ENCODE measurements around the gene ERBB4.

The ERBB4 gene

DNA sequence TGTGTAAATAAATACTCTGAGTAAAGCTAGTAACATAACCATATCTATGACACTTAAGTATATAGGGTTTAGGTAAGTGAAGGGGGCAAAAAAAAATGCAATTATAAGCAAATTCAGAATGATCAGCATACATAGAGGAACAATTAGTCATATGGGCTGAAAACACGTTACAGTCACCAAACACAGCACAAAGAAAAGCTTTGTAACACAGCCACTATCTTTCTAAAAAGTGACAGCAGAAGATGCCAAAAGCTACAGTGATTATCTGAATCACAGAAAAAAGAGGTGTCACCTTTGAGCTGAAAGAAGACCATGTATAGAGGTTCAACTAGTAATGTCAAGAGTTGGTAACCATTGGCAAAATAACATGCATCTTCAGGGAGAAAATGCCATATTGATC lies 115.5 kb downstream of the ERBB4 start:
- Mint-ChIP-seq H3K27ac (no peak overlapping the region), H3K9me3 (no peaks in the 10 kb centered on the region), H3K27me3 (no peaks in the 10 kb centered on the region), H3K36me3 (no peaks in the 10 kb centered on the region), H3K4me3 (no peak overlapping the region), H3K4me1 (no peaks in the 10 kb centered on the region)

DNA sequence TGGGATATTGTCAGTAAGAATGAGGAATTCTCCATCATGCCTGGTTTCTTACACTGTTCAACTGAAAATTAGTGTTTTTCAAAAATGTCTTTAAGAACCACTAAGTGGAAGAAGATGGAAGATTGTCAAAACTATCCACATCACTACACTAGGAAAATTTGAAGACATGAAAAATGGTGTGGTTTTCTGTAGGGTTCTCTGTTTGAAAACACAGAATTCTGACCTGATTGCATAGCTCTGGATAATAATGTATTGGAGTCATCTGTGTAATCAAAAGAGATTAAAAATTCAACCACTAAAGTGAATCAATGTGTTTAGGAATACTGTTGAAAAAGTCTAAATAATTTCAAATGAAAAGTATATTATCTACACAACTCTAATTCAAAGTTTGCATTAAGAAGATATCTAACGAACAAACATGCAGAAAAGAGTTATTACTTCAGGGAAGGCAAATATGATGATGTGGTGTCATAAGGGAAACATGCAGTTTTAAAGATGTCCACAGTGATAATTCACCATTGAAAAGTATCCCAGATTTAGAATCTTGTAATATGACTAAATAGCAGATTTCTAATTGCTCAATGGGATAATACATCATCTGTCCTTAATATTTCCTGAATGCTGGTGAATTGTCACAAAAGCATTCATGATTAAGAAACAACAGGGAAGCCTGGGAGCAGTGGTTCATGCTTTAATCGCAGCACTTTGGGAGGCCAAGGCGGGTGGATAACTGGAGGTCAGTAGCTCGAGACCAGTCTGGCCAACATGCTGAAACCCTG lies 116.9 kb downstream of the ERBB4 start:
- Mint-ChIP-seq H3K27ac (no peak overlapping the region), H3K9me3 (no peaks in the 10 kb centered on the region), H3K36me3 (no peaks in the 10 kb centered on the region), H3K4me3 (no peak overlapping the region), H3K27me3 (no peaks in the 10 kb centered on the region), H3K4me1 (no peaks in the 10 kb centered on the region)

DNA sequence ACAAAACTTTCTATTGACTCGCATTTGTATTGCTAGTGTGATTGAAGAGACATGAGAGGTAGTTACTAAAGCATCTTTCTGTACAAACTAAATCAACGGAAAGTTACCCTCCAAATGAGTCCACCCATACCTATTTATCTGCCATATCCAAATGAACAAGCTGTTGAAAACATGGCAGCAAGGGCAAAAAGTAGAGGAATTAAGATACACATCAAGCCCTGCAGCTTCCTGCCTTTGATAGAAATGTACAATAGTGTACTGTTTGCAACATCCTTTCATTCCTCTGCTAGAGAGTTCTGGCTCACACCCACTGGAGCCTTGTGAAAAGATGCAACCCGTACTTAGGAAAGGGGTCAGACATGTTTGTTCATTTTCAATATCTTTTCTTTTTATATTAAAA lies 122.5 kb downstream of the ERBB4 start:
- H3K27me3 Mint-ChIP-seq, result no peaks in the 10 kb centered on the region
- H3K36me3 Mint-ChIP-seq, result no peaks in the 10 kb centered on the region
- H3K4me3 Mint-ChIP-seq, result no peak overlapping the region
- no peak overlapping the region for H3K27ac Mint-ChIP-seq
- no peaks in the 10 kb centered on the region for H3K4me1 Mint-ChIP-seq
- H3K9me3 Mint-ChIP-seq, result no peaks in the 10 kb centered on the region

DNA sequence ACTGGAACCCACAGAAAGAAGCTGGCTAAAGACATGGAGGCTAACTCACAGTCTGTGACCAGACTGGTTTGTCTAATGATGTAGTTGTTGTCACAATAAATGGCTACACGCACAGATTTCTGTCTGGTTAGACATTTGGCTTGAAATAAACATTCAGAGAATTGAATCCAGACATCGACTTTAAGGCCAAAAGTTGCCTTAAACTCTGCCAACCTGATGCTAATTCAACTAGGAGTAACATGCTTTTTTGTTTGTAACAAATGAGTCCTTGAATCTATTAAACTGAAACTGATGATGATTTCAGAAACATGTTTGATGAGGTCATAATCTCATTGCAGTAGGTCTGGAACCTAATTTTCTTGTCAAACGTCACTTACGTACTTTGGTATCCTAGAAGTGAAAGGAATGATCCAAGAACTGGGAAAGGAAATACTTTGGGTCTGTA lies 123.8 kb downstream of the ERBB4 start:
- Mint-ChIP-seq H3K36me3 (no peaks in the 10 kb centered on the region), H3K4me1 (no peaks in the 10 kb centered on the region), H3K4me3 (no peak overlapping the region), H3K27me3 (no peaks in the 10 kb centered on the region), H3K27ac (no peak overlapping the region), H3K9me3 (no peaks in the 10 kb centered on the region)

DNA sequence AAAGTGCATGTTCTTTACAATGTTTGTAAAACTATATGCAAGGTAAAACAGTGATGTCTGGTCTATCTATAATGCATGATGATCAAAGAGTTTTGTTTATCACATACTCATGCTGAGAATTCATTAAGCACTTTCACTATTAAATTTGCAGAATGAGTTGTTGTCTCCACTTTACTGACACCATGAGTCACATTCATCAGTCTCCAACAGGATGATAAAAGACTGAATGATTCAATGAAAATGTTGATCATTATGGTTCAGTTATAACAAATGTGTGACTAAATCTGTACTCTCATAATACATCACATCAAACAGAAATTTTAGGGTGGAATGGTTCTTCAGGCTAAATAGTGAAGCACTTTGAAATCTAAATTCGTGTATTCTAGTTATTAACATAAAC lies 129.0 kb downstream of the ERBB4 start:
- Mint-ChIP-seq H3K36me3 (no peaks in the 10 kb centered on the region), H3K27ac (no peak overlapping the region), H3K27me3 (no peaks in the 10 kb centered on the region), H3K4me1 (no peaks in the 10 kb centered on the region), H3K4me3 (no peak overlapping the region), H3K9me3 (no peaks in the 10 kb centered on the region)

DNA sequence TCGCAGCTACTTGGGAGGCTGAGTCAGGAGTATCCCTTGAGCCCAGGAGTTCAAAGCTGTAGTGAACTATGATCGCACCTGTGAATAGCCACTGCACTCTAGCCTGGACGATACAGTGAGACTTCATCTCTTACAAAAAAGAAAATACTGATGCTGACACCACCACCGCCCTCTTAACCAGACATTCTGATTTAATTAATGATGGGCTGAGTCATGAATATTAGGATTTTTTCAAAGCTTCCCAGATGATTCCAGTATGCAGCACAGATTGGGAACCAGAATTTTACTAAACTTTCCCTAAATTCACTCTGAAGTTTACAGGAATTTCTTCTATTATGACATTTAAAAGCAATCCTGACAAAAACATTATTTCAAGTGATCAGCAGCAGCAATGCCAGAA lies 130.1 kb downstream of the ERBB4 start:
- no peaks in the 10 kb centered on the region for H3K36me3 Mint-ChIP-seq

DNA sequence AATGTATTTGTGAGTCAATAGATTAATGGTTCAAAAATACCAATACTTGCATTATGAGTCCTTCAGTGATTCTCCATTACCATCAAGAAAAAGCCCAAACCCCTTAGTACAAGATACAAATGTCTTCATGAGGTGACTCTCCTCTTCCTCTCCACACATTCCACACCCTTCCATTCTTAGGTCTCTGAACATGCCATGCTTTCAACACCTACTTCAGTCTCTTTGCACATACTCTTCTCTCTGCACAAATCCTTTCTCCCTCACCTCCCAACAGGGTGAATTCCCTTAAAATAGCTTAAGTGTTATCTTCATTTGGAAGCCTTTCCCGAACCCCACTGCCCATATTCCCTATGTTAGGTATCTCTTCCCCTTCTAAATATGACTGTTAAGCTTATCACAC lies 131.9 kb downstream of the ERBB4 start:
- Mint-ChIP-seq H3K4me3 (no peak overlapping the region), H3K9me3 (no peaks in the 10 kb centered on the region), H3K4me1 (no peaks in the 10 kb centered on the region), H3K27ac (no peak overlapping the region), H3K27me3 (no peaks in the 10 kb centered on the region), H3K36me3 (no peaks in the 10 kb centered on the region)

More for the DNA sequence above, 130.1 kb downstream of the ERBB4 start:
- H3K27me3 Mint-ChIP-seq, result no peaks in the 10 kb centered on the region
- H3K4me1 Mint-ChIP-seq, result no peaks in the 10 kb centered on the region
- H3K4me3 Mint-ChIP-seq, result no peak overlapping the region
- H3K9me3 Mint-ChIP-seq, result no peaks in the 10 kb centered on the region
- no peak overlapping the region for H3K27ac Mint-ChIP-seq

DNA sequence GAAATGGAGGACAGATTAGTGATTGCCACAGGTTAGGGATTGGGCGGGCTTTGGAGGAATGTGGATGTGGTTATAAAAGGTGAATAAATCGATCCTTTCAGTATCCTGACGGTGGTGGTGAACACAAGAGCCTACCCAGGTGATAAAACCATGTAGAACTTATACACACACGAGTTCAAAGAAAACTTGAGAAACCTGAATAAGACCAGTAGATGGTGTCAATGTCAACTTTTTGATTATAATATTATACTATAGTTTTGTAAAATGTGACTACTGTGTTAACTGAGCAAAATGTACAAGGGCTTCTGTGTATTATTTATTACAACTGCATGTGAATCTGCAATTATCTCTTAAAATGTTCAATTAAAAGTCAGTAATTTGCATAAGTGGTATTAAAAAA lies 136.3 kb downstream of the ERBB4 start:
- Mint-ChIP-seq H3K9me3 (no peaks in the 10 kb centered on the region), H3K4me1 (no peaks in the 10 kb centered on the region), H3K27ac (no peak overlapping the region), H3K27me3 (no peaks in the 10 kb centered on the region), H3K36me3 (no peaks in the 10 kb centered on the region), H3K4me3 (no peak overlapping the region)

DNA sequence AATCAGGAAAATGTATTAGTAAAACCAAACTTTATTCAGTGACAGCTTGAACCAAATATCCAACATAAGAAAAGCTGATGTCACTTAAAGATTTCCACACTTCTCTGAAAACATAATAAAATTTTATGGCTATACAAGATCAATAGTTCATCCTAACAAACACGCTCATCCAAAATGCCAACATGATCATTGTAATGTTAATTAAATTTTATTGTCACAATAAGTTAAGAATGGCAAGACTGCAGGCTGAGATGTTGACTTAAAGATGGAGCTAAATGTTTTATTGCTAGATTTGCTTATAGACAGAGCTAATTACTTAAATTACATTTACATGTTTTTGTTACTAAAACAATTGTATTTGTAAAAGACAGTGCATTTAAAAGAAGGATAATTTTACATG lies 140.3 kb downstream of the ERBB4 start:
- no peaks in the 10 kb centered on the region for H3K27me3 Mint-ChIP-seq
- no peaks in the 10 kb centered on the region for H3K36me3 Mint-ChIP-seq
- H3K9me3 Mint-ChIP-seq, result no peaks in the 10 kb centered on the region
- H3K4me3 Mint-ChIP-seq, result no peak overlapping the region
- H3K4me1 Mint-ChIP-seq, result no peaks in the 10 kb centered on the region
- no peak overlapping the region for H3K27ac Mint-ChIP-seq

DNA sequence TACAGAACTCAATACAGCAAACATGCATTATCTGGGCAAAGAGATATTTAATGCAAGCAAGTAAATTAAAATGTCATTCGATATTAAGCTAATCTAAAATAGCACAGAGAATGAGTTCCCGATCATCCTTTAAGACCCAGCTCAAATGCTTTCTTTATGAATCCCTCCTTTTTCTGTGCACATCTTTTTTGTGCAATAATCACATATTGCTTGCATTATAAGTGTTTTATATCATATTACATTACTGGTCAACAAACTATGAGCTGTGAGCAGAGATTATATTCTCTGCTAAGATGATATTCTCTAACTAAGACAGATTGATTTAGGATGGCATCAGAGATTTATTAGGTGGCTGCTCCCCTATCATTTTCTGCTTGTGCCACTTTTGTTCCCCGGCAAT lies 146.1 kb downstream of the ERBB4 start:
- no peak overlapping the region for H3K4me3 Mint-ChIP-seq
- no peaks in the 10 kb centered on the region for H3K36me3 Mint-ChIP-seq
- no peaks in the 10 kb centered on the region for H3K9me3 Mint-ChIP-seq
- H3K27me3 Mint-ChIP-seq, result no peaks in the 10 kb centered on the region
- no peak overlapping the region for H3K27ac Mint-ChIP-seq
- H3K4me1 Mint-ChIP-seq, result no peaks in the 10 kb centered on the region

DNA sequence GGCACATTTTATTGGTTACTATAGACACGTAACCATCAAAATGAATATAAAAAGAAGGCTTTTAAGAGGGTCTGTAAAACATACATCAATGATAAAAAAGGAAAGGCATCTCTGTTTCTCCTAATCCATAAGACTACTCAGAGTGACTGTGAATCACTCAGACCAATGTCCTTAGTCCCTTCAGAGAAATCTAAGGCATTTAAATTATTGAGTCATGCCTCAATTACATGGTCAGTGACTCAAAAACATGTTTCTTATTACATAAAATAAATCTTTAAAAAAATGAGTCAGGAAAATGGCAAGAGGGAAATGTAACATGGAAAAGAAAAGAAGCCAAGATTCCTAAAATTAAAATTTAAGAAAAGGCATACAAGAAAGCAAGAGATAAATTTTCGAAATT lies 146.6 kb downstream of the ERBB4 start:
- no peak overlapping the region for H3K4me3 Mint-ChIP-seq
- H3K4me1 Mint-ChIP-seq, result no peaks in the 10 kb centered on the region
- no peaks in the 10 kb centered on the region for H3K9me3 Mint-ChIP-seq
- H3K36me3 Mint-ChIP-seq, result no peaks in the 10 kb centered on the region
- no peaks in the 10 kb centered on the region for H3K27me3 Mint-ChIP-seq
- no peak overlapping the region for H3K27ac Mint-ChIP-seq

DNA sequence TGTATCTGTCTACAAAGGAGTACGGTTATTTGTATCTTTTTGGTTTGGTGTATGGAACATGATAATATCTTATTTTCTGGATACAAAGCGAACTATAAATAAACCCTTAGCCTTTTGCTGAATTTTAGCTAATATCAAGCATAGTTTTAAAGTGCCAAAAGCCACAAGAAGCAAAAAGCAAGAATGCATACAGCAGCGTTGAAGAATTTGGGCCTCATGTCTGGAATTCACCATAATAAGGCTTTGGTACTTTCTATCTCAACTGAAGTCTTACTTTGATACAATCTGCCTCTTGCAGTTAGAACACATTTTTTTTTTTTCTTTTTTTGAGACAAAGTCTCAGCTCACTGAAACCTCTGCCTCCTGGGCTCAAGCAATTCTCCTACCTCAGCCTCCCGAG lies 151.5 kb downstream of the ERBB4 start:
- H3K4me1 Mint-ChIP-seq, result no peaks in the 10 kb centered on the region
- no peaks in the 10 kb centered on the region for H3K36me3 Mint-ChIP-seq
- H3K4me3 Mint-ChIP-seq, result no peak overlapping the region
- H3K9me3 Mint-ChIP-seq, result peaks cover 7% of the 10 kb centered on the region
- H3K27me3 Mint-ChIP-seq, result no peaks in the 10 kb centered on the region
- no peak overlapping the region for H3K27ac Mint-ChIP-seq

DNA sequence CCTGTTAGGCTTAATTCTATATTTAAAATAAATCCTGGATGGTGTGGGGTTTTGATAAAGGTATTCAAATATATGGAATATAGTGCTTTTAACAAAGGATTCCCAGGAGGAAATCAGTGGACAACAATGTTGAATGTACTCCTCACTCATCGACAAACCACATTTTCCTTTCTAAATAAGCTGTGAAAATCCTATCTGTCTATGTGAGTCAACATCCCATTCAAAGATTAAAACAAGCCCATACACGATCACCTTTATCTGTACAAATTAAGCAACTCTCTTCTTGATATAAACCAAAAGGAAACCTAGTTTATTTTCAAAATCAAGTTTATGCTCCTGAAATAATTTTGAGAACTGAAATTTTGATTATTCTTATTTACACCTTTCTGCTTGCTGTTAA lies 153.4 kb downstream of the ERBB4 start:
- Mint-ChIP-seq H3K27ac (no peak overlapping the region), H3K4me3 (no peak overlapping the region), H3K9me3 (peaks cover 7% of the 10 kb centered on the region), H3K36me3 (no peaks in the 10 kb centered on the region), H3K4me1 (no peaks in the 10 kb centered on the region), H3K27me3 (no peaks in the 10 kb centered on the region)

DNA sequence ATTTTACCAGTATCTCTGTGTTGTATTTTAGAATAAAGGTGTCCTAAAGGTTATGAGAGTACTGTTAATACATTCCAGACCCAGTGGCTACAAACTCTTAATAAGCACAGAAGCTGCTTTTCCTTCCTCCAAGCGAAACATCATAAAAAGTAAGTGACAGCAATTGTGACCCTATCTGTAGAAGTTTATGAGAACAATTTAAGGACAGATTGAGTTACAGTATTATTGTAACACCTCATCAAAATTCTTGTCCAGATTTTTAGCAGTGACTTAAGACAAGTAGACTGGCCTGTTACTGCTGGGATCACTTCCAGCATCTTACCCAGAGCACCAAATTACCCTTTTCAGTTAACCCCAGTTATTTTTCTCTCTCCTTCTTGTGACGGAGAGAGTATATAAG lies 154.6 kb downstream of the ERBB4 start:
- Mint-ChIP-seq H3K4me1 (no peaks in the 10 kb centered on the region), H3K4me3 (no peak overlapping the region), H3K9me3 (peaks cover 7% of the 10 kb centered on the region), H3K27me3 (no peaks in the 10 kb centered on the region), H3K27ac (no peak overlapping the region), H3K36me3 (no peaks in the 10 kb centered on the region)

DNA sequence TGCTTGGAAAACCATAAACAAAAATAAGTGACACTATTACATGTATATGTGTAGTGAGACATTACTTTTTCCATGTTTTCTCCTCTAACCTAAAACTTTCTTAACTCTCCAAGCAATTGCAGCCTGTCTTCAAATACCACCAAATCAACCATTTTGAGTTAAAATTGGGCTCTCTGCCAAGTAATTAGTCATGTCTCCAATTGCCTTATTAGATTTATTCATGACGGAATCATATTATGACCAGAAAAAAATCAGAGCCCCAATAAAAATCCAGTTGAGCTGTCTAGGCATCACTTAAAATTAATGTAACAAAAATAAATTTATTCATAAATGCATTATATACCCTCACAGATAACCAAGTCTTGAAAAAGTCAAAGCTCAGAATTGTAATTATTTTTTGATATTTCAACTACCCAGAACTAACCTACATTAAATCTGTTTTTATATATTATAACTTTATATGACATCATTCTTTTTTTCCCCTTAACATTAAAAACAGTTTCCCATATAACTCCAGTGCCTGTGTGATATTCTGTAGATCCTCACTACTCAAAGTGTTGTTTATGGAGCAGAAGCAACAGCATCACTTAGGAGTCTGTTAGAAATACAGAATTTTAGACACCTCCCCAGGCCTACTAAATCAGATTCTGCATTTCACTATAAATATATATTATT lies 157.0 kb downstream of the ERBB4 start:
- no peaks in the 10 kb centered on the region for H3K36me3 Mint-ChIP-seq
- H3K4me3 Mint-ChIP-seq, result no peak overlapping the region

DNA sequence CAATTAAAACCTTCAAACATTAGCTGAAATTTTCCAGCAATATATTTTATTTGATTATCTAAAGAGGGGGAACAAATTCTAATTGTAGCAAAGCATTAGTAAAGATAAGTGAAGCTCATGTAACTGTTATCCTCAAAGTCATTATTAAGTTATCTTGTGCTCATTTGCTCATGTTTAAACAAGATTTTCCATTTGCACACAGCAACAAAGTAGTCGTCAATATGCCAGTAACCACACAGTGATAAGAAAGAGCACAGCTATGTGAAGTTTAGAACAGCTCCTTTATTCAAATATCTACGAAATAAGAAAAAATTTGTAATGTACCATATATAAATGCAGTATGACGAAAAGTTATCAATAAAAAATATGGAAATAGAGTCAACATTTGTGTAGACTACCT lies 159.5 kb downstream of the ERBB4 start:
- Mint-ChIP-seq H3K9me3 (no peaks in the 10 kb centered on the region), H3K36me3 (no peaks in the 10 kb centered on the region), H3K4me1 (no peaks in the 10 kb centered on the region), H3K27me3 (no peaks in the 10 kb centered on the region), H3K27ac (no peak overlapping the region), H3K4me3 (no peak overlapping the region)

More for the DNA sequence above, 157.0 kb downstream of the ERBB4 start:
- Mint-ChIP-seq H3K27ac (no peak overlapping the region), H3K9me3 (peaks cover 4% of the 10 kb centered on the region), H3K27me3 (no peaks in the 10 kb centered on the region), H3K4me1 (no peaks in the 10 kb centered on the region)
